Thymus (tissue), 11 donors: ENCODE measurements around the gene CDH4. TPM values are rescaled to one million over a fixed set of nuclear protein-coding genes. Genes with fewer than 3 reads are reported as not detected.

ENCODE experiments used
- DNase-seq, 9 donors: peaks; one replicate each; pipeline ENCODE4 v3.0.0-alpha.2; 2013; ENCODE audit warnings: low spot score in 9 of 9, low read depth in 6 of 9, missing footprints in 1 of 9
- H3K27ac ChIP-seq, 2 donors: one replicate each; pipeline ENCODE4 v1.5.1; 2013; ENCODE audit warnings: control low read depth in 1 of 2, low read depth in 1 of 2, low read length in 1 of 2, mild to moderate bottlenecking in 1 of 2, moderate library complexity in 1 of 2
- H3K27me3 ChIP-seq, 2 donors: one replicate each; pipeline ENCODE4 v1.5.1; 2013; ENCODE audit warnings: low read length in 1 of 2; ENCODE audit not compliant: control insufficient read depth in 2 of 2, insufficient read depth in 1 of 2
- H3K36me3 ChIP-seq, 2 donors: one replicate each; pipeline ENCODE4 v1.5.1; 2013; ENCODE audit warnings: low read length in 1 of 2, mild to moderate bottlenecking in 1 of 2, moderate library complexity in 1 of 2; ENCODE audit not compliant: control insufficient read depth in 2 of 2, insufficient read depth in 2 of 2
- H3K4me1 ChIP-seq, 2 donors: one replicate each; pipeline ENCODE4 v1.5.1; 2013; ENCODE audit warnings: low read length in 2 of 2; ENCODE audit not compliant: control insufficient read depth in 2 of 2, insufficient read depth in 2 of 2
- H3K4me3 ChIP-seq, 2 donors: one replicate each; pipeline ENCODE4 v1.5.1; 2013; ENCODE audit warnings: low read length in 2 of 2, control low read depth in 1 of 2, mild to moderate bottlenecking in 1 of 2
- H3K9me3 ChIP-seq, 2 donors: one replicate each; pipeline ENCODE4 v1.5.1; 2013; ENCODE audit warnings: low read length in 1 of 2, mild to moderate bottlenecking in 1 of 2; ENCODE audit not compliant: control insufficient read depth in 2 of 2, insufficient read depth in 1 of 2
- WGBS: extraction: QIAGEN DNeasy Blood & Tissue Kit; methylation state at CpG from one replicate; pipeline ENCODE4 v1.1.7; 2013; 5-methylcytosine and 5-hydroxymethylcytosine counted together
- polyA plus RNA-seq: library from polyadenylated mRNA; stranded (reverse); fragments of 200-250 nt; gene quantifications from one replicate; pipeline ENCODE4 v1.2.3, GENCODE V29; 2013
- total RNA-seq: library from RNA; stranded (reverse); fragments of 120-200 nt; gene quantifications from one replicate; pipeline ENCODE4 v1.2.4, GENCODE V29; 2013
- donor health status: healthy.

The CDH4 gene
- total and polyA plus RNA-seq, 2 donors = 0.34 to 0.61 TPM

DNA sequence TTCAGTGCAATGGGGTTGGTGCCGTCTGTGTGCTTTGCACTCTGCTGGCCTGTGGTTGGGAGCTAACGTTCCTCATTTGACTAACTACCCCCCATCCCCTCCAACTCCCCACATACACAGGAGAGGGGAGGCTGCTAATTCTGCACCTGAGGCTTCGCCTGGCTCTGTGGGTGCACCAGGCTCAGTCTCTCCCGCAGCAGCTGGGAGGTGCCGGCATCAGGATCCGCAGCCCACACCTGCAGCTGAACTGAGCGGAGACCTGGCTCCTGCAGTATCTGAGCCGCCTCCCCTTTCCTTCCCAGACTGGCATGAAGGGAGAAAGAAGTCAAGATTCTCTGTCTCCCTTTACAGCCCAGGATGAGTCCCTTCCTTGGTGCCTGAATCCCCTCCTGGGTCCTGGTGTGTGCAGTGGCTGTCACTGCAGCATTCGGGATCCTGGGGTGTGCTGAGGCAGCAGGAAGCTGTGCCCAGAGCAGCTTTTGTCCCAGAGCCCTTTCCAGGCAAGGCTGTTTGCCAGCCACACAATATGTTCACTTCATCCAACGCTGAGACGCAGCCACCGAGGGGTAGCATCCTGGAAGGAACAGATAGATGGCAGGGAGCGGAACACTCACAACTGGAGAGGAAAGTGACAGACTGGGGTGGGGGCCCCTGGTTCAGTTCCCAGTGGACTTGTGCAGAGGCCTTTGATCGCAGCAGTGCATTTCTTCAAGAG is 70.2 kb downstream of the CDH4 start:
- H3K4me3 ChIP-seq = no peak overlapping the region
- no peaks in the 10 kb centered on the region for H3K36me3 ChIP-seq
- H3K9me3 ChIP-seq = peaks cover 0 to 1% of the 10 kb centered on the region in 2 donors
- 90% methylated on average over 14 of the region's 14 CpGs for WGBS
- no peaks in the 10 kb centered on the region for H3K4me1 ChIP-seq
- no peak overlapping the region for H3K27ac ChIP-seq
- H3K27me3 ChIP-seq = no peaks in the 10 kb centered on the region
- no peak for DNase-seq

DNA sequence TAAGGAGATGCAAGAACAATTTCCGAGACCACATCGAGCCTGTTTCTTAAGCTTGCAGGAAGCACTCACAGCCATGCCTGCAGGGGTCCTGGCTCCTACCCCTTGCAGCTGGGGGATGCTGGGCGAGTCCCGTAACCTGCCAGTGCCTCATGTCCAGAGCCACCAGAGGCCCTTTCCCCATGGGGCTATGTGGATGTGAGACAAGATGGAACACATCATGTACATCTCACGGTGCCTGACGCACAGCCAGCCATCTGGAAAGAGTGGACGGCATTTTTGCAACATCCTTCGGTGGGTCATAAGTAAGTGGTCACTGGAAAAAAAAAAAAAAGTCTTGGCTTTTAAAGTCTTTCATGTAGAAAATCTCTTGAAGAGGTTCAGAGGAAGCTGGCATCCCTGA is 72.8 kb downstream of the CDH4 start:
- no peak for DNase-seq
- Histone ChIP-seq H3K4me1 (no peaks in the 10 kb centered on the region), H3K36me3 (no peaks in the 10 kb centered on the region), H3K9me3 (peaks cover 0 to 4% of the 10 kb centered on the region in 2 donors), H3K4me3 (no peak overlapping the region), H3K27me3 (no peaks in the 10 kb centered on the region), H3K27ac (no peak overlapping the region)
- WGBS = 97% methylated on average over 8 of the region's 8 CpGs

DNA sequence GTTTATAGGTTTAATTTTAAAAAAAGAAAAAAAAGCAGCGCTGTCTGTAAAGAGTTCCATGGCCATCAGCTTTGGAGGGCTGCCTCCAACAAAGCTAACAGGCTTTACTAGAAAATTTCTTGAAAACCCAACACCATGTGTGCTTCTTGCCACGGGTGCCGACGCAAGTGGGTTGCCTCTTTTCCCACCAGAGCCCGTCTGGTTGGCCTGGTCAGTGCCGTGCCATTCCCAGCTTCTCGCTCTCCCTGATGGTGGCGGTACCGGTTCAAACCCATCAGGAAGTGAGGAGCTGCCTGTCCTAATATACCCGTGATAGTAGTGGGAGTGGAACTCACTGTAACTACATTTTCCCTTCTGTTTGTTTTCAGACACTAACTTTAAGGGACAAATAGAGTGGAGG is 73.7 kb downstream of the CDH4 start:
- Histone ChIP-seq H3K27ac (no peak overlapping the region), H3K4me3 (no peak overlapping the region), H3K4me1 (no peaks in the 10 kb centered on the region), H3K36me3 (no peaks in the 10 kb centered on the region), H3K27me3 (no peaks in the 10 kb centered on the region), H3K9me3 (peaks cover 0 to 5% of the 10 kb centered on the region in 2 donors)
- 90% methylated on average over 10 of the region's 10 CpGs for WGBS
- DNase-seq = no peak

- DNase-seq = peak in 2 of 9 donors; percentile 9 to 22
- no peaks in the 10 kb centered on the region for H3K27me3 ChIP-seq
- no peaks in the 10 kb centered on the region for H3K36me3 ChIP-seq
- 89% methylated on average over 17 of the region's 17 CpGs for WGBS
- H3K9me3 ChIP-seq = peaks cover 0 to 6% of the 10 kb centered on the region in 2 donors
- H3K27ac ChIP-seq = no peak overlapping the region
- H3K4me1 ChIP-seq = no peaks in the 10 kb centered on the region
- no peak overlapping the region for H3K4me3 ChIP-seq
Observed at GRCh38 chr20:61328911-61329558, 77.0 kb downstream of the CDH4 start.

- DNase-seq = no peak
- Histone ChIP-seq H3K4me1 (no peaks in the 10 kb centered on the region), H3K4me3 (no peak overlapping the region), H3K27me3 (no peaks in the 10 kb centered on the region), H3K36me3 (no peaks in the 10 kb centered on the region), H3K9me3 (peaks cover 0 to 6% of the 10 kb centered on the region in 2 donors), H3K27ac (no peak overlapping the region)
- 86% methylated on average over 14 of the region's 14 CpGs for whole genome bisulfite sequencing
Observed at GRCh38 chr20:61330441-61330840, 78.4 kb downstream of the CDH4 start.

DNA sequence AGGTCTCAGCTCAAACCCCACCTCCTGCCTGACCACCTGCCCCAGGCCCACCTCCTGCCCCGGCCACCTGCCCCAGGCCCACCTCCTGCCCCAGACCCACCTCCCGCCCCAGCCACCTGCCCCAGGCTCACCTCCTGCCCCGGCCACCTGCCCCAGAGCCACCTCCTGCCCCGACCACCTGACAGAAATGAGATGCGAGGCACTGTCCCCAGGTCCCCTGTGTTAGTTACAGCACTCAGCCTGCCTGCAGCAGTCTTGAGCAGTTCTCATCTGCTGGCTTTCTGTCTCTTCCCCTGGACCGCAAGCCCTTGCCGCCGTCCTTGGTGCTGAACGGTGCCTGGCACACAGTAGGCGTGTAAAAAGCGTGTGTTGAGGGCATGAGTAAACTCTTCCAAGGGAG is 79.5 kb downstream of the CDH4 start:
- no peaks in the 10 kb centered on the region for H3K36me3 ChIP-seq
- 87% methylated on average over 11 of the region's 11 CpGs for WGBS
- H3K4me3 ChIP-seq = no peak overlapping the region
- peaks cover 0 to 6% of the 10 kb centered on the region in 2 donors for H3K9me3 ChIP-seq
- H3K4me1 ChIP-seq = no peaks in the 10 kb centered on the region
- H3K27ac ChIP-seq = no peak overlapping the region
- no peaks in the 10 kb centered on the region for H3K27me3 ChIP-seq
- peak in 1 of 9 donors; percentile 30 for DNase-seq

GRCh38 chr20:61332016-61332975 is 80.2 kb downstream of the CDH4 start:
- Histone ChIP-seq H3K4me3 (no peak overlapping the region), H3K27ac (no peak overlapping the region), H3K36me3 (no peaks in the 10 kb centered on the region), H3K4me1 (no peaks in the 10 kb centered on the region), H3K27me3 (no peaks in the 10 kb centered on the region), H3K9me3 (peaks cover 0 to 6% of the 10 kb centered on the region in 2 donors)
- WGBS = 65% methylated on average over 22 of the region's 22 CpGs
- no peak for DNase-seq

- Histone ChIP-seq H3K4me3 (no peak overlapping the region), H3K27me3 (no peaks in the 10 kb centered on the region), H3K27ac (no peak overlapping the region), H3K36me3 (no peaks in the 10 kb centered on the region), H3K9me3 (peaks cover 0 to 6% of the 10 kb centered on the region in 2 donors), H3K4me1 (no peaks in the 10 kb centered on the region)
- DNase-seq = no peak
- 93% methylated on average over 9 of the region's 9 CpGs for WGBS
Observed at GRCh38 chr20:61333484-61334108, 81.5 kb downstream of the CDH4 start.
